ENCODE data around the gene TRPM3.

TRPM3 gene

DNA sequence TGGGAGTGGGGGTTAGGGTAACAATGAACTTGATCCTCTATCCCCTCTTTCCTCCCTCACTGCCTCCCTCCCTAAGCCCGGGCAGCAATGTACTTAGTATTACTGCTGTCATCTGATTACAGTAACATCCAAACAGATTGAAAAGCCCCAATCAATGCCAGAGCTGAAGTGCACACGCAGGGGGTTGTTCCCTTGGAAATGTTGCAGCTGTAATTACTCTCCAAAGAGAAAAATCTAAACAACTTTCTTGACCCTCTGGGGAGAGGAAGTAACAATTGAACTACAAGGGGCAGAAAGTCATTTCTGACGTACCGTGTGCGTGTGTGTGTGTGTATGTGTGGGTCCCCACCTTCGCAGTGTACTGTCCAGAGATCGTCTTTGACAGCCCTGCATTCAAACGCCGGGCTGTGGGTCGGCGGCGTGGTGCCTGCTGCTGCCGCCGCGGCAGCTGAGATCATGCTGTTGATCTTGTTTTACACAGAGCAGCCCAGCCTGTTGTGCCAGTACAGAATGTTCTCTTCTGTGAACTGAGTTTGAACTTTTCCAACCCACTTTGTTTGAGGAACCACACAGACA, 640.9 kb downstream of the TRPM3 start:
- Histone ChIP-seq H3K27ac (ENCODE audit: low read depth, low read length) (no peak overlapping the region), H3K9ac (ENCODE audit: low read depth, low read length) (no peak overlapping the region), H3K9me3 (ENCODE audit: control insufficient read depth, insufficient read depth, low read length) (no peaks in the 10 kb centered on the region), H3K36me3 (ENCODE audit: control insufficient read depth, insufficient read depth, low read length) (no peaks in the 10 kb centered on the region), H3K4me1 (ENCODE audit: control insufficient read depth, insufficient read depth, low read length) (peaks cover 20% of the 10 kb centered on the region), H3K27me3 (ENCODE audit: control insufficient read depth, insufficient read depth, low read length) (no peaks in the 10 kb centered on the region), H3K4me3 (ENCODE audit: low read depth, low read length) (no peak overlapping the region)

DNA sequence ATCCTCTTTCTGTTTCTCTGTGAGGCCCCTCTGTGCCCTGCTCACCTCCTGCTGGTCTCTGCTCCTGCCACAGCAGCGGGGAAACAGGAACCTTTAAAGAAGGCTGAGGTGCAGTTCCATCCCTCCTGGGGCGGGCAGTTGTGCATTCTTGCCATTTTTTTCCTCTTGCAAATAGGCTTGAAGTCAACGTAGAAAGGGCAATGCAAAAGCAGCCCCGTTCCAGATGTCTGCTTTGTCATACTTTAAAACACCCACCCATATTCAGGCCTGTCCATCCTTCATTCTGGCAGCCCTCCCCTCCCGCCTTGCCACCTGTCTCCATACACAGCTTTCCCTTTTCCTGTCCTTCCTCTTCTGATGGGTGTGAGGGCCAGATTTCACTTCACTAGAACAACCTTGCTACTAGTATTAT, 641.5 kb downstream of the TRPM3 start:
- H3K36me3 ChIP-seq (ENCODE audit: control insufficient read depth, insufficient read depth, low read length) = no peaks in the 10 kb centered on the region
- no peak overlapping the region for H3K4me3 ChIP-seq (ENCODE audit: low read depth, low read length)
- no peaks in the 10 kb centered on the region for H3K27me3 ChIP-seq (ENCODE audit: control insufficient read depth, insufficient read depth, low read length)
- no peaks in the 10 kb centered on the region for H3K9me3 ChIP-seq (ENCODE audit: control insufficient read depth, insufficient read depth, low read length)
- peaks cover 20% of the 10 kb centered on the region for H3K4me1 ChIP-seq (ENCODE audit: control insufficient read depth, insufficient read depth, low read length)
- H3K27ac ChIP-seq (ENCODE audit: low read depth, low read length) = peak overlapping the region; percentile 43
- H3K9ac ChIP-seq (ENCODE audit: low read depth, low read length) = no peak overlapping the region

All from HUES48 (cell line).